ENCODE measurements around the gene TNPO3.
A peak's percentile ranks its signal among the peaks of the same experiment; 100 is the strongest.

Gene TNPO3

DNA sequence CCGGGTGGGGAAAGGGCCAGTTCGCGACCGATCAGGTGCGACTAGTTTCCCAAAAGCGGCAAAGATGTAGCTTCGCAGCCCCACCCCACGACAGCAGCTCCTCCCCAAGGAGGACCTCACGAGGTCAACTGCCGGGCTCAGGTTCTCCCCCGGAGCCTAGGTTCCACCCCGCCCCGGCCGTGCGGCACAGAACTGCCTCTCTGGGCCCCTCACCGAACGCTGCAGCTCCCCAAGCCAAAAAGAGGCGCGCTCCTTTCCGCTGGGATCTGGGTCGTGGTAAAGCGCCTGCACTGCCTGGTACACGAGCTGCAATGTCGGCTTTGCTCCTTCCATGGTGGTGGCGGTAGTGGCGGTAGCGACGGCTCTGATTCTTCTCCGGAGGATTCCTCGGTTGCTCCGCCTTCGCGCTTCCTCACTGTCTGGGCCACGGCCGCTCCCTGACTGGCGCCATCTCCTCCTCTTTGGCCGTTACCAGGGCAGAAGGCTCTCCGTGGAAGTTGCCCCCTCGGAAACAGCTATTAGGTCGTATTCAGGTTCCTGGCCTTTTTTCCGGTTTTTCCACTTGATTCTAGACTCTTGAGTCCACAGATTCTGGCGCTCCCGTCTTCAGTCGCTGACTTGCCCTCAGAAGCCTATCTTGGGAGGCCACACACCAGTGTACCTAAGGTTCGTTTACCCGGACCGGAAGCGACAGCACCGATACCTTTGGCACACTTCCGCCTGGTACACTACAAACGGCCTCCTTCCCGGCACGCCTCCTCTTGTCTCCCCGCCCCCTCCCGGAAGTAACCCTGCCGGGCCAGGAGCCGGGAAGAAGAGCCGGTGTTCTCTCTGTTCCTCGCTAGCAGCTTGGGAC is at the start of gene TNPO3:
Gene TNPO3 (minus strand): TSS at position 674 of the 856 bp plus-strand sequence. CDS start 341 bp downstream, at position 333.
- peak; percentile 93 for DNase-seq (ENCODE audit: extremely low spot score)
- TF ChIP-seq, protein P1, sequence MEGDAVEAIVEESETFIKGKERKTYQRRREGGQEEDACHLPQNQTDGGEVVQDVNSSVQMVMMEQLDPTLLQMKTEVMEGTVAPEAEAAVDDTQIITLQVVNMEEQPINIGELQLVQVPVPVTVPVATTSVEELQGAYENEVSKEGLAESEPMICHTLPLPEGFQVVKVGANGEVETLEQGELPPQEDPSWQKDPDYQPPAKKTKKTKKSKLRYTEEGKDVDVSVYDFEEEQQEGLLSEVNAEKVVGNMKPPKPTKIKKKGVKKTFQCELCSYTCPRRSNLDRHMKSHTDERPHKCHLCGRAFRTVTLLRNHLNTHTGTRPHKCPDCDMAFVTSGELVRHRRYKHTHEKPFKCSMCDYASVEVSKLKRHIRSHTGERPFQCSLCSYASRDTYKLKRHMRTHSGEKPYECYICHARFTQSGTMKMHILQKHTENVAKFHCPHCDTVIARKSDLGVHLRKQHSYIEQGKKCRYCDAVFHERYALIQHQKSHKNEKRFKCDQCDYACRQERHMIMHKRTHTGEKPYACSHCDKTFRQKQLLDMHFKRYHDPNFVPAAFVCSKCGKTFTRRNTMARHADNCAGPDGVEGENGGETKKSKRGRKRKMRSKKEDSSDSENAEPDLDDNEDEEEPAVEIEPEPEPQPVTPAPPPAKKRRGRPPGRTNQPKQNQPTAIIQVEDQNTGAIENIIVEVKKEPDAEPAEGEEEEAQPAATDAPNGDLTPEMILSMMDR (IDR thresholded peaks at IDR 0.05; ENCODE audit: control extremely low read depth, extremely low read depth, low read depth, missing control alignments): no peak
- ChIA-PET CTCF (interaction anchor here (0.8 to 22.5 kb wide), 14 partner anchors 11 to 109 kb away, joined by 3 to 223 read pairs (median 3); no protein-coding TSS in a partner anchor), POLR2A (interaction anchor here (0.5 to 2.1 kb wide), 9 partner anchors 21 to 956 kb away, joined by 3 to 8 read pairs (median 4); no protein-coding TSS in a partner anchor)

DNA sequence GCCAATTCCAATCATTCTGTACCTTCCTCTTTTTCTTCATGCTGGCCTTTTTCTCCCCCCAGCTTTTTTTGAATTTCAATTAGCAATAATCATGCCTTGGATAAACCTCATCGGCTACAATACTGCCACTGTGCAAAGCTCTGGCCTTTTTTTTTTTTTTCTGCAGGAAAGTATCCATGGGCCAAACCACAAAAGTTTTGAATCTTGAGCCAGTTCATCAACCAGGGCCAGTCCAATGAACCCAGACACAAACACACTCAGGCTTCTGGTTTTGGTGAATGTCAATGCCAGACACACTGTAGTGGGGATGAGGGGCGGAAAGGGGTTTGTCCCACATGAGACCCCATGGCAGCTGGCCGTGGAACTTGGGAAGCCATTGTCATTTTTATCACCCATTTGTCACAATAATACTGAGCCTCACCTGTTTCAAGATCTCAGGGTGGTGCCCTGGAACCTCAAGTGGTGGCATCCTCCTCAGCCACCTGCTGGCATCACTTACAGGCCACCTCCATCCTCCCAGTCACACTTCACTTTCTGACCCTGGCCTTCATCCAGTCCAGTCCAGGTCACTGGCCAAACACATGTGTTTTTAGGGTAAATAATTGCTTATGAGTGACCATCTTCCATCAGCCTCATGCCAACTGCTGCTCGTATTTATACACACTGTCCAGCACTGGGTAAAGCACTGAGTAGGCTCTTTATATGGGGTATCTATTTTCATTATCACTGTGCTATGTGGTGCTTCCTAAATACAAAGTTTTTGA is 48.8 kb upstream of the TNPO3 start:
- TF ChIP-seq, protein P1 (IDR thresholded peaks at IDR 0.05; ENCODE audit: control extremely low read depth, extremely low read depth, low read depth, missing control alignments): no peak
- CTCF ChIA-PET: interaction anchor here (0.7 to 4.7 kb wide), 8 partner anchors 7 to 49 kb away, joined by 3 to 45 read pairs (median 4); partner anchors contain the start of gene TNPO3
- POLR2A ChIA-PET: no interaction called here
- no peak for DNase-seq (ENCODE audit: extremely low spot score)

DNA sequence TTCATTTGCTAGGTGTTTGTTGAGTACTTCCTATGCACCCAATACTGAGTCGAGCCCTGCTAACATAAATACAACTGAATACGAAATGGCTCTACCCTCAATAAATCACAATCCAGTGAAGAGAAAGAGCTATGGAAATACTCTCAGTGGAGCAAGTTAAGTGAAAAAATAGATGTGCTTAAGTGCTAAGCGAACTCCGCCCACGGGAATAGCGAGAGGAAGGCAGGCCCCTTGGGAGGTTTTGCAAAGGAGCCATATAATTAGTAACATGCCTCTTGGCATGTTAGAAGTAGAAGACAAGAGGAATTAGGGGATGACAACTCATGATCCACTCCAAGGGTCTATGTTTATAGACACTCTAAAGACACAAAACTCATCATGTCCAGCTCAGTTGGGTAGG is 46.8 kb upstream of the TNPO3 start:
- DNase-seq (ENCODE audit: extremely low spot score): no peak
- TF ChIP-seq, protein P1 (IDR thresholded peaks at IDR 0.05; ENCODE audit: control extremely low read depth, extremely low read depth, low read depth, missing control alignments): no peak
- ChIA-PET POLR2A (no interaction called here), CTCF (interaction anchor here (1.1 to 4.7 kb wide), 13 partner anchors 9 to 198 kb away, joined by 3 to 45 read pairs (median 4); partner anchors contain the start of gene TSPAN33)

DNA sequence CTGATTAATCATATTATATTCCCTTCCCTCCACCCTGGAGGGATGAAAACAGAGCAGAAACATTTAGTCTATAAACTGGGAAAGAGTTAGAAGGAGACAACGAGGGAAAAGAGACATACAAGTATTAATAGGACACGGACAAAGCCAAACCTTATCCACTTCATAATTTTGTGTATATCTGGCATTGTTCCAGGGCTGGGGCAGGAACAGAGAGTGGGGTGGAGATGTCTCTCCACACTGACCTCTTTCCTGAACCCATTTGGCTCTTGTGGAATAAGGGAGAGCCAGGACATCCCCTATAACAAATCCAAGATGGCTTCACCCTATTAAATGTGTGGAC is 45.9 kb upstream of the TNPO3 start:
- POLR2A ChIA-PET: no interaction called here
- TF ChIP-seq, protein P1 (IDR thresholded peaks at IDR 0.05; ENCODE audit: control extremely low read depth, extremely low read depth, low read depth, missing control alignments): no peak
- no peak for DNase-seq (ENCODE audit: extremely low spot score)
- CTCF ChIA-PET: interaction anchor here (1.2 to 4.7 kb wide), 6 partner anchors 9 to 197 kb away, joined by 3 to 45 read pairs (median 4); no protein-coding TSS in a partner anchor

DNA sequence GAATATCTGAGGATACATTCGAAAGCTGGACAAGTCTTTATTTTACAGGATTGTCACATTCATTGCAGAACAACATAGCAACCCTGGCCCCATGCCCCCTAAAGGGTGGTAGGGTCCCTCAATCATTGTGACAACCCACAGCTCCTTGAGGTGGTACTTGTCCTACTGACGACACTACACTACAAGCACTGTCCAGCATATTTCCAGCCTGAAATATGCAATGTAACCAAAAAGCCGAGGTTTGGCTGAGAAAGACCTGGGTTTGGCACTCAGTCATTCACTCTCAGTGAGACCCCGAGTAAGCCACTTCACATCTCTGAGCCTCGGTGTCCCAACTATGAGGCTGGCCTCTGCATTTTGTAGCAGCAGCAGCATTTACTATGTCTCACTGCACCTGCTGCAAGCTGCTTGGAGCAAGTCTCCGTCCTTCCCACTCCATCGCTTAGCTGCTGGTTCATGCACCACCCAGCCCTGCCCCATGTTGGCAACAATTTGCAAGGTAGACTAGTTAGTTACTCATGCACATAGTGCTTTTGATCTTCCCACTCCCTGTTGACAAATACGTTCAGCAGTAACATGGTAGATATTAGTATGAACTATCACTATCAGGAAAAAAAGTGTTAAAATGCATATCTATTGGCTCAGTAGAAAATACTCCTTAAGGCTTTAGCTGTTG is 43.6 kb upstream of the TNPO3 start:
- CTCF ChIA-PET: interaction anchor here (0.7 to 2.2 kb wide), 5 partner anchors 9 to 195 kb away, joined by 3 to 9 read pairs (median 4); no protein-coding TSS in a partner anchor
- DNase-seq (ENCODE audit: extremely low spot score): no peak
- POLR2A ChIA-PET: no interaction called here
- TF ChIP-seq, protein P1 (IDR thresholded peaks at IDR 0.05; ENCODE audit: control extremely low read depth, extremely low read depth, low read depth, missing control alignments): no peak
